ENCODE data around the gene GRM4.
A peak's percentile ranks its signal among the peaks of the same experiment; 100 is the strongest.

The GRM4 gene

DNA sequence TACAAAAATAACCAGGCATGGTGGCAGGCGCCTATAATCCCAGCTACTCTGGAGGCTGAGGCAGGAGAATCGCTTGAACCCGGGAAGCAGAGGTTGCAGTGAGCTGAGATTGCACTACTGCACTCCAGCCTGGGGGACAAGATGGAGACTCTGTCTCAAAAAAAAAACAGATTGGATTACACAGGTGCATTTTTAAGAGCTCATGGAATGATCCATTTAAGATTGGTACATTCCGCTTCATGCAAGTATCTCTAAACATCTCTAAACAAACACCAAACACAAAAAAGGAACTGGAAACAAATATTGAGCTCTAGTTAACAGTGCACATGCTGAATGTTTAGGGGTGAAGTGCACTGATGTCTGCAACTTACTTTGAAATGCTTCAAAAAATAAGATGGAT, 154.3 kb downstream of the GRM4 start:
- DNase-seq: no peak

DNA sequence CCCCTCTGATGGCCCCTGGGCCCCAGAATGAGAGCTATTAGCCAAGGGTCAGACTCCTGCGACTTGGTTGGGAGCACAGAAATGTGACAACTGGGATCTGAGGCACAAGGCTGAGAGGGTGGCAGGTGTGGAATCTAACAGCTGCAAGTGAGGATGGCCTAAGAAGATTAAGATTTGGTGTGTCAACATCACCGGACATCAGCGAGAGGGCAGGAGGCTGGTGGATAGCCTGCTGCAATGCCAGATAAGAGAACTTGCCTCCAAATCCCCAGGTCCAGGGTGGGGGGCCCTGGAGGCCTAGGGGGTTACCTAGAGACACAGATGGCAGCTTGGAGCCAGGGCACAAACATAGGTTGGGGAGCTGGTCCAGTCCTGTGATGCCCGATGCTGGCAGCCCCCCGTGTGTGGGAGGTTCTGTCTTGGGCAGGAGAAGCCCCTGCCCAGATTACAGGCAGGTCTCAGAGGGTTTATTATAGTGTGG, 155.8 kb downstream of the GRM4 start:
- DNase-seq: no peak

DNA sequence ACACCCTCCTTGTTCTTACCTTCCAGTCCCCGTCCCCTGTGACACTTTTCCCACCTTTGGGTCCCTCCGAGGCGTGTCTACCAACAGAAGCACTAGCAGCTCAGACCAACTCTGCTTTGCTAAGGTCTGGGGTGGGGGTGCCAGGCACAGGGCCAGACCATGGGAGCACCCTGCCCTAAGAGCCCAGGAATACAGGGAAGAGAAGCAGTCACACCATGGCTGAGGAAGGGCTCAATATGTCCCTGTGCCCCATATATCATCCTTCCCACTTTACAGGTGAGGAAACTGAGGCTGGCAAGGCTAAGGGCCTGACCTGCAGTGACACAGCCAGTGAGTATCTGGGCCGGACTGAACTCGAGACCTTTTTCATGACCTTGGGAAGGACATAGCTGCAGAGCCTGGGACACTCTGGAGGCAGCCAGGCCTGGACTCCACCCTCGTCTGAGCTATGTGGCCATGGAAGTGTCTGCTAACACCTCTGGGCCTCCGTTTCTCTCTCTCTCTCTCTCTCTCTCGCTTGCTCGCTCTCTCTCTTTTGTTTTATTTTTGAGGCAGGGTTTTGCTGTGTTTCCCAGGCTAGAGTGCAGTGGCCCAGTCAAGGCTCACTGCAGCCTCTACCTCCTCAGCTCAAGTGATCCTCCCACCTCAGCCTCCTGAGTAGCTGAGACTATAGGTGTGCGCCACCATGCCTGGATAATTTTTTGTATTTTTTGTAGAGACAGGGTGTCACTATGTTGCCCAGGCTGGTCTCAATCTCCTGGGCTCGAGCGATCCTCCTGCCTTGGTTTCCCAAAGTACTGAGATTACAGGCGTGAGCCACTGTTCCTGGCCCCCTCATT, 156.7 kb downstream of the GRM4 start:
- no peak for DNase-seq

DNA sequence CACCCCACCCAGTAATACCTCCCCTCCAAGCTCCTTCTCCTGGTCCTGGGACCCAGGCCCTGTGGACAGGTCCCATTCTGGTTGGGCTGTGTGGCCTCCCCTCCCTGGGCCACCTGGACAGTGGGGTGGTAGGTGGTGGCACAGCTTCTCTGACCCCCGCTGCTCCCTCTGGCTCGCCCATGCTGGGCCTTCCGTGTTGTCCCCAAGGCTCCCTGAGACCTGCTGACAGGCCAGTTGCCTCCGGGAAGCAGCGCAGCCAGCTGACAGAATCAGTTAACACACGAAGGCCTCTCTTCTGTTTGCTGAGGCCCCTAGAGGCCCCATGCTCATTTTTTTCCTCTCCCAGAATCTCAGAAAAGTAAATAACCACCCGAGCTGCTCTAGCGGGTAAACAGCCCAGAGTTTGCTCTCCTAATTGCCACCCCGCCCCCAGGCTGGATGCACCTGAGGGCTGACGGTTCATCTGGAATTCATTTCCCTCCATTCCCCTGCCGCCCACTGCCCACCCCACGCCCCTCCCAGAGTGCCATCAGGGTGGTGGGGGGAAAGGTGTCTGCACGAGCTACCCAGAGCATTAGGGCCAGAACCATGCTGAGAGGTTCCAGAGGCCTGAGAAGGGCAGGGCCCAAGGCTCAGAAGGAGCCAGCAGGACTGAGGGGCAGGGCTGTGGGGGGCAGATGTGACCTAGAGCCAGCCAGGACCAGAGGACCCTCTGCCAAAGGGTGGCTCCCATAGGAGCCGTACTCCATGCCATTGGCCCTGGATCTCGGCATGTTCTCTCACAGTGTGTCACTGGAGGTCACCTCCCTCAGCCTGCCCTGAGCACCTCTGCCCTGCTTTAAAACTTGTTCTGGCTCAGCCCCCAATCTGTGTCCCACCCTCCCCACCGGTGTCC, 157.5 kb downstream of the GRM4 start:
- no peak for DNase-seq

DNA sequence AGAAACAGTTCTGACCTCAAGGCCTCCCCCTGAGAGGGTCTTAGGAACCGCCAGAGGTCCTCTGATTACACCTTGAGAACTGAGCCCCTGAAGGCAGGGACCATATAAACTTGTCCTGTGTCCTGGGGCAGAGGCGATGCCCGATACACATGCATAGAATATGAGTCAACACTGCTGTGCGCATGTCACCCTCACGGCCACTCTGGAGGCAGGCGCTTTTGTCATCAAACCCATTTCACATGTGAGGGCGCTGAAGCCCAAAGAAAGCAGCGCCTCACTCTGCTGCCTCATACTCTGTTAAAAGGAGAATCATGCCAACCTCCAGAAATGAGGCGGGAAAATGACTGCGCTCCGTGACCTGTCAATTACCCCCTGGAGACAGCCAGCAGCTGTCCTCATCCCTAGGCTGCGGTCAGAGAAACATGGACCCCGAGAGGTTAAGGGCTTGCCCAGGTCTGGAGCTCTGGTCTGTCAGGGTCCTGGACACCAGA, 158.3 kb downstream of the GRM4 start:
- no peak for DNase-seq

DNA sequence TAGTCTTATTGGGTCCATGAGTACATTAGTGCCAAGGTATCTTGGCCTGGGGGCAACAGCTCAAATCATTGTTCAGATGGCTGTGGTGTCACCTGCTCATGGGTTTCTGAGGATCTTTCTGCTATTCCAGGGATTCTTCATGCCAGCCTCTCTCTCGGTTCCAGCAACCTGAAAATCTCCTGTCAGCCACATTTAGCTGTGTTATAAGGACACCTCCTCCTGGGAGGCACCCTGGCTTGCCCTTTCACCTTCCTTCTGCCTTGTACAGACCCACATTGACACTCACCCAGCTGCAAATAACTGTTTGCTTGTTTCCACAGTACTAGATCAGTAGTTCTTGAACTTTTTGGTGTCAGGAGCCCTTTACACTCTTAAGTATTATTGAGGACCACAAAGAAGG, 159.9 kb downstream of the GRM4 start:
- DNase-seq: no peak

DNA sequence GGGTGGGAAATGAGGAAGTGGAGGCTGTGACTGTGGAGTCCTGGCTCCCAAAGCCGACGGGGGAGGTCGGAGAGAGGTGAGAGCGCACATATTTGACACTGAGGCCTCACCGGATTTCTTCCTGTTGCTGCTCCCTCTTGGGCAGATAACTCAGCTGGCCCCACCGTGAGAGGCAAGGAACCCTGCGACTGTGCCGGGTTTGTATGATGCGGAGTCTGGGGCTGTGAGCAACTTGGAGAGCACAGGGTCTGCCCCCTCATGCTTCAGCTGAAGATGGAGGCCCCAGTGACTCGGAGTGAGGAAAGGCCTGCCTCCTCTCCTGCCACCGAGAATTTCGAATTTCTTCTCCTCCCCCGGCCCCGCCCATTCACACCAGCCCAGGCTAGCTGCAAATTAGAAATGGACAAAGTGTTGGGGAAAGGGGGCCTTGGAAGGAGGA, 160.6 kb downstream of the GRM4 start:
- no peak for DNase-seq

DNA sequence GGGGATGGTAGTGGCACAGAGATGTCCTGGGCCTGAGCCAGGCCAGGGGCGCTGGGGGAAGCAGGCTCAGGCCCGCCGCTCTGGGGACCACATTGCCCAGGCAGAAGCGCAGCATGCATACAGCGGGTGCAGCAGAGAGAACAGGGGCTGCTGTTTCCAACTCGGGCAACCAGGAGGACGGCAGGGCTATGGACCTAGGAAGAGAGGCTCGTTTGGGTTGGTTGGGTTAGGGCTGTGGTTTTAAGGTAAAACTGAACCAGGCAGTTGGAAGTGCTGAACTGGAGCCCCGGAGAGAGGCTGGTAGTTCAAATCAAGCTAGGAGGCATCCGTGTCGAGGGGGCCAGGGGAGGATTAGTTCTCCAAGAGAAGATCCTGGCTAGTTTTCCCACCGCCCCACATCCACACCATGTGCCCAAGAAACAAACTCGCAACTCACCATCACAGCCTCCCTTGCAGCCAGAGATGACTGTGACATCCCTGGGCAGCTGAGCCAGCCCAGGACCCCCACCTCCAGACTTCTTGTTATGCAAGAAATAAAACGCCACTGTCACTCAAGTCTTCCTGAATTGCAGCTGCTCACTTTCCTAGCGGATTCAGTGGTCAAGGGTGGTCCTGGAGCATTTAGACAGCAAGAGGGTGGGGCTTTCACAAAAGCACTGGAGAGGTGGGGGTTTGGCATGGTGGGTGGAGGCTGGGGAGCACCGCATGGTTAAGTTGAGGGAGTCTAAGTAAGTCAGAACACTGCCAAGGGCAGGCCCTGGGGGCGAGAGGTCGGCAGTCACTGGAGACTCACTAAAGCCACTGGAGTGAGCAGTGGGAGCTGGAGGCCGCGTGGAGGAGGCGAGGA, 161.2 kb downstream of the GRM4 start:
- DNase-seq: no peak

DNA sequence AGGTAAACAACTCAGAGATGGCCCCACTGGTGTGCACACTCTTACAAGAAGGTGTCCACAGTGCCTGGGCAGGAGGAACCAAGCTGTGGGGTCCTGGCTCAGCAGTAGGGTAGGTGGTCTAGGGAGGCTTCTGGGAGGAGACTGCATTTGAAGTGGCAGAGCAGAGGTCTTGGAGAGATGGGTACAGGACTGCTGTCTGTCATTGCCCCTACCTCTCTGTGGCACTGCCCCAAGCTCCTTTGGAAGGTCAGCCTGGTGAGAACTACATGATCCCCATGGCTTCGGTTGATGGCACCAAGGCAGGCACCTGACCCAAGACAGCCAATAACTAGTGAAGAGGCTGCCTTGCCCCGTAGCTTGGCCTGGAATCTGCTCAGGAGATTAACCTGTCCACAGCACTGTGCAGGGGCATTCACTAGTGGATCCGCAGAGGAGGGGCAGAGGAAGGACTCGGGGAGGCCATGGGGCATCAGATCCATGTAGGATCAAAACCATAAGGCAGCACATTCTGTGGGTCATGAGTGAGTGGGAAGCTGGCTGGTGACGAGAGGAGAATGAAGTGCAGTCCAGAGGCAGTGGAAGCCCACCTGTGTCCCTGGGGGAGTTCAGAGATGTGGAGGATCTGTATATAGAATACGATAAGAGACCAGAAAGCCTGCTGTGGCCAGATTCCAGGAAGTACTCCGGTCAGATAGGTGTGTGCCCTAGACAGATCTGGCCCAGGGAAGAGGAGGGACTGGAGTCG, 162.0 kb downstream of the GRM4 start:
- no peak for DNase-seq

DNA sequence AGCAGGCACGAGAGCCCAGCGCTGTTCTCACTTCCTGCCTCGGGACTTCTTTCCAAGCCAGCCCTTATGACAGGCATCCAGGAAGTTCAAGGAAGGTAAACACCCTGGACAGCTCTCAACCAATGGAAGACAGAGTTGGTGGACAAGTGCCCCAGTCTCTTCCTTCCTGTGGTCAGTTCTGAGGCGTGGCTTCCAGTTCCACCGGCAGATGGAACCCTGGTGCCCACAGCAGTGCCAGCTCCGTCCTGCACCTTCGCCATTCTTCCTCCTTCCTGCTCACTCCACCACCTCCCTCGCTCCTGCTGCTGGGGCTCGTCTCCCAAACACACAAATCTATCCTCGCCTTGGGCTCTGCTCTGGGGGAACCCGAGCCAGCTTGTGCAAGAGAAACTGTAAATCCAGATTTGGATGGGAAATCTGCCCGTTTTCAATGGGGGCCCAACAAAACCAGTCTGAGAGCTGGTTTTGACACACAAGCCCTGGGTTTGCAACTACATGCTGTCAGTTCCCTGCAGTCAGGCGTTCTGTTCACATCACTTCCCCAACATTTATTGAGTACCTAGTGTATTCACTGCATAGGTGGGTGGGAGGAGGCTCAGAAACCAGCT, 162.7 kb downstream of the GRM4 start:
- no peak for DNase-seq

DNA sequence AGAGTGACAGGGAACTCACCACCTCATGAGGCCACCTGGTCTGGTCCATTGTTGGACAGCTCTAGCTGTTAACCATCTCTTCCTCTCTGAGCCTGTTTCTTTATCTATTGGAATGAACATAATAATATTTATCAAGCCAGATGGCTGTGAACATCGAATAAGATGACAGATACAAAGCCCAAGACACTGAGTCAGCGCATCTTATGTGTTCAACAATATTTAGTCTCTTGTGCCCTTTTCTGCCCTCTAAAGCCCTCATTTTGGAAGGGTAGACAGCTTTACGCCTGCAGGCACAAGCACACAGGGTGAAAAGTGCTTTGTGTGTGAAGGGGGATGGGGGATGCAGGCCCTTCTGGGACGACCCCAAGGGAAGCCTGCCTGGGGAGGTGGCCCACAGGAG, 164.0 kb downstream of the GRM4 start:
- DNase-seq: no peak

DNA sequence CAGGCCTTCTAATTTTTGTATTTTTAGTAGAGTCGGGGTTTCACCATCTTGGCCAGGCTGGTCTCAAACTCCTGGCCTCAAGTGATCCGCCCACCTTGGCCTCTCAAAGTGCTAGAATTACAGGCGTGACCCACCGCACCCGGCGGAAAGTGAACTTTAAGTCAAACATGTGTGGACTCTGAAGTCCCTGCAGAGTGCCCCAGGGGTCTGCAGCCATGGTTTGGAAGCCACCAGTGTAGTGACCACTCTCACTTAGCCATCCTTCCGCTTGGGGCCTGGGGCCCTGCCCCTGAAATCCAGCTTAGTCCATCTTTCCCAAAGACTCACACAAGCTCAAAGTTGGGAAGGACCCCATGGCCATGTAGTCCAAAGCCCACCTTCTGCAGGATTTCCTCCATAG, 164.5 kb downstream of the GRM4 start:
- no peak for DNase-seq

DNA sequence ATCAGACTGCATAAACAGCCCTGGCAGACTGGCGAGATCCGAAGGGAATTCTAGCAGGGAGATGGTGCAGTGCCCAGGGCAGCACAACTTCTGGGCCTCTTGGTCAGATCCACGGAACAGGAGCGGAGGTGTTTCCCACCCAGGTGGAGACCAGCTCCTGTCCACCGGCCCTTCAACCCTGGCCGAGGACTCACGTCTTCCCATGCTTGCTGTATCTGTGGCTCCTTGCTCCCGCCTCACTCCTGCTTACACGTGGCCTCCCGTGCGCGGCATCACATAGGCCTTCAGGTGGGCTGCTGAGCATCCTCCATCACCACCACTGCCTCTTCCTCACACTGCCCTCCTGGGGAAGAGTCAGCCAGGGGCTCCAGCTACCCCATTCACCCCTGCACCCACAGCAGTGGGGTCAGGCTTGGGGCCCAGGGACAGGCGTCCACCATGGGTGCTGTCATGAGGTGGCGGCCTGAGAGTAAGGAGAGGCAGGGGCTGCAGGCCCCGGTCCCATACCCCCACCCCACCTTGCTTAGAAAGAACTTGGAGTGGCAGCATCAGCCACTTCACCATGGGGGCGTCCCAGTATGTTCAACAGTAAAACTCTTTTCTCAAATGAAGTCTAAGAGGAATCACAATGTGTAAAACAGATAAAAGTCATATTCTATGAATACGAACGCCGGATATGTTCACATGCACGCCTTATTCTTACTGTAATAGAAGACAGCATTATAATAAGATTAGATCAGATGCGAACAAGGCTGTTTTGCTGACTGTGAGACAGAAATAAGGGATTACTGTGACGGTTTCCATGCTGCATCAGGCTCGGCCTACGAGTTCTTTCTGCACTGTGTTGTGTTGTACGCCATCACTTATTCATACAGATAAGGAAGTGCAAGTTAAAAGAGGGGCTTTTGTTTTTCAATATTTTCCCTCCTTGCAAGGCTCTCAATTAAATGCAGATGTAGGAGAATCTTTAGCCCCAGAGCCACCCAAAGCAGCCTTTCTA, 165.4 kb downstream of the GRM4 start:
- DNase-seq: no peak

DNA sequence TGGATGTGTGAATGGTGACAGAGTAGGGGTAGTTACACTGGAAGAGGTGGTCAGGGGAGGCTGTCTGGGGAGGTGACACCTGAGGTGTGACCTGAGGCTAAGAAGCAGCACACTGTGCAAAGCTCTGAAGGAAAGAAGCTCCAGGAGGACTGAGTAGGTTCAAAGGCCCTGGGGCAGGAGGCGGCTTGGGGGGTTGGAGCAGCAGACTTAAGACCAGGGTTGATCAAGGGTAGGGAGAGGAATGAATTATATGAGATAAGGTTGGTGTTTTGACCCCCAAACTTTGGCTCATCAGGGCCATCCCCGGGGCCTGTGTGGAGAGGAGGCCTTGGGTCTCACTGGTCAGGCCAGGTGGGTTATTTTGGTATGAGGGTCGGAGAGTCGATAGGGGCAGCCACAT, 166.1 kb downstream of the GRM4 start:
- no peak for DNase-seq

DNA sequence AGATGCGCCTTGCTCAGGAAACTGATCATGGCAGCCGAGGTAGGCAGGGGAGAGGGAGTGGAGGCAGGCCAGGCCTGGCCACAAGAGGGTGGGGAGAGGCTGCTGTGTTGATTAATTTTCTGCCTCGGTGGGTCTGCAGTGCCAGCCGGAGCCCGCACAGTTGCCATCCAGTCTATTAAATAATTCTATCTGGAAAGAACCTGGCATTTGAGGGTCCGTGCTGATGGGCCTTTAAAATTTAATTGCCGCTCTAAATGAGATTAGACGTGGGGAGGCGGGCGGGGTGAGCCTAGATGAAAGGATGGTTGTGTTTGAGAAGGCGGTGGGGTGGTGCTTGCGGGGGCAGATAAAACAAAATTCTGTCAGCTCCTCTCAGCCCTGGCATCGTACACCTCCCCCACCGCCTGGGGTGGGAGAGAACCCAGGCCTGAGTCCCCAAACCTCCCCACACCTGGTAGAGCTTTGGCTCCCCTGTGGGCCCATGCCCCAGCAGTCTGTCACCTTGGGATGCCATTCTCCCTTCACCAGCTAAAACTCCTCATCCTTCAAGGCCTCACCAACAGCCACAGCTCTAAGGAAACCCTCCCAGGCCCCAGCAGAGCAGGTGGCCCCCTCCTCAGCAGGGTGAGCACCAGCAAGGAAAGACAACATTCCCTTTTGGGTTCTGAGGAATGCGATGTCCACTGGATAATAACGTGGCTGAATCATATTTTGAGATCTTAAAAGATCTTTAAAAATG, 167.3 kb downstream of the GRM4 start:
- DNase-seq: peak; percentile 24

DNA sequence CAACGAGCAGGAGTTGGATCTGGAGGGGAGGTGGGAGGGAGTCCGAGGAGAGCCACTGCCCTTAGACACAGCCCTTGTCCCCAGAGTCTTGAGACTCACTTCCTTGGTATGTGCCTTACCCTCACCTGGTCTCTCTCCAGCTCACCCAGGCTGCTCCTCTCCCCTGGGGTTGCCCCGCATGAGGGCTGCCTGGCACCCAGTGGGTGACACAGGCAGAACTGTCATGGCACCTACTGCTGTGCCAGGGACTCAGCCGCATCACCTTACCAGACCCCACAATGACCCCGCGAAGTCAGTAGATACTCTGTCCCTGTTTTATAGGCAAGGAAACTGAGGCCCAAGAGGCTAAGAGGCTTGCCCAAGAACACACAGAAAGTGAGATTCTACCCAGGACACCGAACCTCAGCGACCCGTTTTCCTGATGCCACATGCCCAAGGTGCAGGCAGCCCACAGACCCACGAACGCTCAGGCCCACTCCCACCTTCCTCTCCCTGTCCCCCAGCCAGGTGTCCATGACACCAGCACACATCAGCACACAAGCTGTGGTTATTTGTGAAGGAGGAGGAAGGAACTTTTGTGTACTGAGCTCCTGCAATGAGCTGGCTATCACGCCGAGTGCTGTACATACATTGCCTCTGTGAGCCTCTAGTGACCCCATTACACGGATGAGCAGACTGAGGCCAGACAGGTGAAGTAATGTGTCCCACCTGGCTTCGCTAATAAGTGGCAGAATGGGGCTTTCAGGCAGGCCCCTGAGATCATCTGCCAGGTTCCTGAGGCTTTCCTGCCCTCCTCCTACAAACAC, 168.1 kb downstream of the GRM4 start:
- DNase-seq: peak; percentile 29

DNA sequence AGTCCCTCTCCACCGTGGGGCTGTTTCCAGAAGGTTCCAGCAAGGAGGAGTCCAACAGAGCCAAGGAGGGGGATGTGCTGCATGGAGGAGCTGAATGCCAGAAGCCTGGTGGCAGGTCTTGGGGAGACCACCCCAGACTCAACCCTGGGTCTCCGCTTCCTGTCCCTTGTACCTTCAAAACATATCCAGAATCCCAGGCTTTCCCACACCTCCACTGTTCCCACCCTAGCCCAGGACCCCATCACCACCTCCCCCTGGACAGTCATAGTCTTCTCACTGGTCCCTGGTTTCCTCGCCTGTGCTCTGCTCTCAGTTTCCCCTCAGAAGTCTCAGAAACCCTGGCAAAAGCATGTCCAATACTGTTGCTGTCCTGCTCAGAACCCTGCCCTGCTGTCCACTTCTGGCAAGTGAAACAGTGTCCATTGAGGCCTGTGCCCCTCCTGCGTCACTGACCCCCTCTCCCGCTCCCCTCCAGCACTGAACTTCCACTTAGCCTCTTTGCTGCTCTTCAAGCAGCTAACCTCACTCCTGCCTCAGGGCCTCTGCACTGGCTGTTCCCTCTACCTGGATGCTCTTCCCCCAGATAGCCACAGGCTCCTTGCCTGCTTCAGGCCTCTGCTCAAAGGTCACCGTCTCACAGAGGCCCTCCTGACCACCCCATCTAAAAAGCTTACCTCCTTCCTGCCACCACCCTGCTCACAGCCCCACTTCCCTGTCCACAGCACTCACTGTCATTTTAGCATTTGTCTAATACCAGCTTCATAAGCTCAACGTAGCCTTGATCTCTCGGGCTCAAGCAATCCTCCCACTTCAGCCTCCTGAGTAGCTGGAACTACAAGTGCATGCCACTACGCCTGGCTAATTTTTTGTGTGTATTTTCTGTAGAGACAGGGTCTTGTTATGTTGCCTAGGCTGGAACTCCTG, 169.2 kb downstream of the GRM4 start:
- DNase-seq: peak; percentile 13

All from right forelimb (tissue), 1 donor.